ENCODE measurements around the gene TMTC2.

- TF ChIP-seq EP300 (IDR thresholded peaks at IDR 0.05; ENCODE audit: borderline replicate concordance) (no peak), YY1 (IDR thresholded peaks at IDR 0.05; ENCODE audit: low read depth) (no peak), REST (IDR thresholded peaks at IDR 0.05; ENCODE audit: low read depth) (no peak), TAF1 (IDR thresholded peaks at IDR 0.05; ENCODE audit: low read depth) (no peak)
Observed at GRCh38 chr12:82659343-82660207, 27.1 kb upstream of the TMTC2 start.
